GM06990 (cell line): ENCODE results near the gene AGBL2.
"Not testable (repeated sequence)": the region's sequence is repeated elsewhere in the genome, so short reads cannot be mapped to it uniquely, and the experiment has no call there.

Experiments used
- DNase-seq: peaks from one replicate; pipeline ENCODE4 v3.0.0-alpha.2; 2011; ENCODE audit not compliant: insufficient read length; ENCODE audit errors: extremely low read depth
- H3K27me3 ChIP-seq: replicated peaks from 2 replicates; pipeline ENCODE4 v1.6.0; 2011; ENCODE audit warnings: low read length; ENCODE audit not compliant: control insufficient read depth, insufficient read depth
- H3K36me3 ChIP-seq: 2 replicates; pipeline ENCODE4 v1.5.1; 2011; ENCODE audit warnings: low read length; ENCODE audit not compliant: control insufficient read depth, insufficient read depth
- H3K4me3 ChIP-seq: replicated peaks from 2 replicates; pipeline ENCODE4 v1.5.1; 2011; ENCODE audit warnings: low read depth, mild to moderate bottlenecking, control low read depth, low read length
- TF ChIP-seq, protein P1 (sequence below): IDR thresholded peaks from 2 replicates; pipeline ENCODE4 v1.5.1; 2011; ENCODE audit warnings: low read length, control low read depth, mild to moderate bottlenecking, inconsistent platforms; ENCODE audit not compliant: insufficient read depth, poor library complexity, severe bottlenecking

Gene AGBL2

DNA sequence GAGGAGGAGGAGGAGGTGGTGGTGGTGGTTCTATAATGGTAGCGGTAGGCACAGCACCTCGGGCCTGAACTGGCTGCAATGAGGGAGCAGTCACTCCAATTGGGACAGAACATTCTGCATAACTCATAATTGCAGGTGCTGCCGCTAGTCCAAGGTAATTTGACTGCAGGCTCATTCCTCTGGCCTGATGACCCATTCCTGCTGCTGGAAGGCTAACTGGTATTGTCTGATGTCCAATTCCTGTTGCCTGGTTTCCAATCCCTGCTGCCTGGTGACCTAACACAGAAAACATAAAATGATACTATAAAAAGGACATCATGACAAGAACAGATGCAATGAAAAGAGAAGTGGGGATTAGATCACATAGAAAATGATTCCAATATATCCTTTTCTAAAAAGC is 7.9 kb upstream of the AGBL2 start:
- Histone ChIP-seq H3K27me3 (no peaks in the 10 kb centered on the region), H3K4me3 (no peak overlapping the region), H3K36me3 (peaks cover 28% of the 10 kb centered on the region)
- no peak for DNase-seq
- TF ChIP-seq, protein P1, sequence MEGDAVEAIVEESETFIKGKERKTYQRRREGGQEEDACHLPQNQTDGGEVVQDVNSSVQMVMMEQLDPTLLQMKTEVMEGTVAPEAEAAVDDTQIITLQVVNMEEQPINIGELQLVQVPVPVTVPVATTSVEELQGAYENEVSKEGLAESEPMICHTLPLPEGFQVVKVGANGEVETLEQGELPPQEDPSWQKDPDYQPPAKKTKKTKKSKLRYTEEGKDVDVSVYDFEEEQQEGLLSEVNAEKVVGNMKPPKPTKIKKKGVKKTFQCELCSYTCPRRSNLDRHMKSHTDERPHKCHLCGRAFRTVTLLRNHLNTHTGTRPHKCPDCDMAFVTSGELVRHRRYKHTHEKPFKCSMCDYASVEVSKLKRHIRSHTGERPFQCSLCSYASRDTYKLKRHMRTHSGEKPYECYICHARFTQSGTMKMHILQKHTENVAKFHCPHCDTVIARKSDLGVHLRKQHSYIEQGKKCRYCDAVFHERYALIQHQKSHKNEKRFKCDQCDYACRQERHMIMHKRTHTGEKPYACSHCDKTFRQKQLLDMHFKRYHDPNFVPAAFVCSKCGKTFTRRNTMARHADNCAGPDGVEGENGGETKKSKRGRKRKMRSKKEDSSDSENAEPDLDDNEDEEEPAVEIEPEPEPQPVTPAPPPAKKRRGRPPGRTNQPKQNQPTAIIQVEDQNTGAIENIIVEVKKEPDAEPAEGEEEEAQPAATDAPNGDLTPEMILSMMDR = no peak

GRCh38 chr11:47720651-47721050 is 5.5 kb upstream of the AGBL2 start:
- Histone ChIP-seq H3K27me3 (no peaks in the 10 kb centered on the region), H3K4me3 (no peak overlapping the region), H3K36me3 (peaks cover 21% of the 10 kb centered on the region)
- DNase-seq = no peak
- TF ChIP-seq, protein P1 = no peak

DNA sequence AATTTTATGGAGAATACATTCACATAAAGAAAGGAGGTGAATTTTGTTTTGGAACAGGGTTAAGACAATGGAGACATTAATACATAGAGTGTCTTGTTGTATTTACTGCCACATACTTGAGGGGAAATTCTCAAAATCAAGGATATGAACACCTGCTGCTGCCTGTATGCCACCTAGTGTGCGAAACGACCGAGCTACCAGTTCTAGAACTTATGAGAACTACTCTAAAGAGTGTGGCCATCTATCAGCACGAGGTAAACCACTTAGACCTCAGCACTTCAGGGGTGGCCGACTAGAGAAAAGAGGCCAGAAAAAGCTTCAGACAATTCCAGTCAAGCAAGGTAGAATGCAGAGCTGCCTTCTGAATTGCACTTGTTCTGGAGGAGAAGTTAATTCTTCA is 1.5 kb upstream of the AGBL2 start:
- H3K36me3 ChIP-seq = peaks cover 7% of the 10 kb centered on the region

GRCh38 chr11:47714554-47715081 is 551 bp downstream of the AGBL2 start:
- Histone ChIP-seq H3K27me3 (no peaks in the 10 kb centered on the region), H3K4me3 (peak overlapping the region; percentile 76), H3K36me3 (peaks cover 2% of the 10 kb centered on the region)
- TF ChIP-seq, protein P1 = no peak
- DNase-seq = no peak

More for the DNA sequence above, 1.5 kb upstream of the AGBL2 start:
- Histone ChIP-seq H3K4me3 (no peak overlapping the region), H3K27me3 (no peaks in the 10 kb centered on the region)
- TF ChIP-seq, protein P1 = peak; percentile 24
- DNase-seq = no peak

- Histone ChIP-seq H3K27me3 (no peaks in the 10 kb centered on the region), H3K4me3 (no peak overlapping the region), H3K36me3 (no peaks in the 10 kb centered on the region; the same call in 1 of the 2 replicates)
- TF ChIP-seq, protein P1 = no peak
- no peak for DNase-seq
Observed at GRCh38 chr11:47711816-47712215, 3.4 kb downstream of the AGBL2 start.

DNA sequence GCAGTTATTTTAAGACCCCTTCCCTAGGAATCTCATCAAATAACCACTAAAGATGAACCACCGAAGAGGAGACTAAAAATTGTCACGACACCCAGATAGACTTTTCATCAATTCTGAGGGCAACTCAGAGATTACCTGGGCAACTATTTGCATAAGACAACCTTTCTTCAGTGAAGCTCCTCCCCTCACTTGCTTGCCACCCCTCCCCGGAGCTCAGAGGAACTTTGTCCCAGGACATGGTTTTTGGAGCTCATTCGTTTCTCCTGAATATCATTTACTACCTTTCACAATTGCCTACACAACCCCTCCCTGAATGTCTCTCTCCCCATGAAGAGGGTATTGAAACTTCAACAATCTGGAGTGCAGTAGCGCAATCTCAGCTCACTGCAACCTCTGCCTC is 3.9 kb downstream of the AGBL2 start:
- TF ChIP-seq, protein P1 = no peak
- Histone ChIP-seq H3K4me3 (no peak overlapping the region), H3K27me3 (no peaks in the 10 kb centered on the region), H3K36me3 (no peaks in the 10 kb centered on the region)
- no peak for DNase-seq

- DNase-seq, H3K27me3 ChIP-seq, H3K36me3 ChIP-seq, H3K4me3 ChIP-seq: not testable (repeated sequence)
Observed at GRCh38 chr11:47707275-47707786, 7.8 kb downstream of the AGBL2 start.
